HEK293T (cell line): ENCODE results near the gene ANKRD13B.
A peak's percentile ranks its signal among the peaks of the same experiment; 100 is the strongest.

Experiments
- CTCF ChIA-PET: fragments of 350-600 bp; formaldehyde crosslinking; extraction: SDS; loops from one replicate; lab custom pipeline; 2021; ENCODE audit warnings: antibody characterized with exemption, inconsistent platforms; lab: Yijun Ruan, JAX
- POLR2A ChIA-PET: fragments of 350-600 bp; formaldehyde crosslinking; extraction: SDS; loops from one replicate; lab custom pipeline; 2020; ENCODE audit warnings: antibody characterized with exemption, inconsistent platforms; lab: Yijun Ruan, JAX
- DNase-seq: peaks from one replicate; pipeline ENCODE4 v3.0.0; 2012; ENCODE audit warnings: mixed read lengths; ENCODE audit errors: extremely low spot score
- ARNT ChIP-seq: fragments of 450-650 bp; IDR thresholded peaks from 2 replicates; pipeline ENCODE4 v1.6.1; 2017; ENCODE audit warnings: mild to moderate bottlenecking
- BHLHE40 ChIP-seq: fragments of 450-650 bp; IDR thresholded peaks from 2 replicates; pipeline ENCODE4 v1.6.1; 2016; ENCODE audit warnings: mild to moderate bottlenecking, moderate library complexity, borderline replicate concordance
- CTBP1 ChIP-seq: fragments of 450-650 bp; IDR thresholded peaks from 2 replicates; pipeline ENCODE4 v1.6.1; 2016; ENCODE audit warnings: borderline replicate concordance
- ELF4 ChIP-seq: fragments of 450-650 bp; IDR thresholded peaks from 2 replicates; pipeline ENCODE4 v1.6.1; 2017; ENCODE audit warnings: antibody characterized with exemption
- FOXA1 ChIP-seq: fragments of 450-650 bp; IDR thresholded peaks from 2 replicates; pipeline ENCODE4 v1.6.1; 2016; ENCODE audit warnings: mild to moderate bottlenecking
- FOXK2 ChIP-seq: fragments of 450-650 bp; IDR thresholded peaks from 2 replicates; pipeline ENCODE4 v1.6.1; 2016; ENCODE audit warnings: mild to moderate bottlenecking
- FOXM1 ChIP-seq: fragments of 450-650 bp; IDR thresholded peaks from 2 replicates; pipeline ENCODE4 v1.6.1; 2017; ENCODE audit warnings: mild to moderate bottlenecking, borderline replicate concordance
- HDGF ChIP-seq: fragments of 450-650 bp; IDR thresholded peaks from 2 replicates; pipeline ENCODE4 v1.6.1; 2017; ENCODE audit warnings: antibody characterized with exemption, borderline replicate concordance
- L3MBTL2 ChIP-seq: fragments of 450-650 bp; conservative IDR thresholded peaks from 2 replicates; pipeline ENCODE4 v1.6.1; 2016; ENCODE audit warnings: mild to moderate bottlenecking
- LEF1 ChIP-seq: fragments of 450-650 bp; IDR thresholded peaks from 2 replicates; pipeline ENCODE4 v1.6.1; 2017; ENCODE audit warnings: mild to moderate bottlenecking, borderline replicate concordance
- NFRKB ChIP-seq: fragments of 450-650 bp; IDR thresholded peaks from 2 replicates; pipeline ENCODE4 v1.6.1; 2016; ENCODE audit warnings: mild to moderate bottlenecking, moderate library complexity
- SP1 ChIP-seq: fragments of 450-650 bp; IDR thresholded peaks from 2 replicates; pipeline ENCODE4 v1.6.1; 2017
- SUZ12 ChIP-seq: fragments of 450-650 bp; IDR thresholded peaks from 2 replicates; pipeline ENCODE4 v1.6.1; 2016; ENCODE audit warnings: mild to moderate bottlenecking
- TARDBP ChIP-seq: fragments of 450-650 bp; IDR thresholded peaks from 2 replicates; pipeline ENCODE4 v1.6.1; 2016
- ZNF384 ChIP-seq: fragments of 450-650 bp; IDR thresholded peaks from 2 replicates; pipeline ENCODE4 v1.6.1; 2016
- TF ChIP-seq, protein P1 (sequence below): fragments of 450-650 bp; IDR thresholded peaks from 2 replicates; pipeline ENCODE4 v1.6.1; 2016

The ANKRD13B gene

DNA sequence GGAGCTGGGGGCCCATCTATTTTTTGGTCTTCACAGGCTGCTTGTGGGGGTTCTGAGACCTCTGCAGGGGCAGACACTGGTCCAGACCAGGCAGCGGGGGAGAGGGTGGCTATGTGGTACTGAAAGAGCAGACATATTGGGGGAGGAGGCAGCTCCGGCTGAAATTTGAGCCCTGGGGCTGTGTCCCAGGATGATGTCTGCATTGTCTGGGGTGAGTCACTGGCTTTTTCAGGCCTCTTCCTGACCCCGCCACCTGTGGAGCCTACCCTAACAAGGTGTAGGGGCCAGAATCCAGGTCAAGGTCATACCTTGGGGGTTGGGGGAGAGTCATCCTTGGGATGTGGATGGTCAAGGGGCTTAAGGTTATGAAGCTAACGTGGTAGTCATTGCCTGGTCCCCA is 27.3 kb downstream of the ANKRD13B start:
- TF ChIP-seq, protein P1, sequence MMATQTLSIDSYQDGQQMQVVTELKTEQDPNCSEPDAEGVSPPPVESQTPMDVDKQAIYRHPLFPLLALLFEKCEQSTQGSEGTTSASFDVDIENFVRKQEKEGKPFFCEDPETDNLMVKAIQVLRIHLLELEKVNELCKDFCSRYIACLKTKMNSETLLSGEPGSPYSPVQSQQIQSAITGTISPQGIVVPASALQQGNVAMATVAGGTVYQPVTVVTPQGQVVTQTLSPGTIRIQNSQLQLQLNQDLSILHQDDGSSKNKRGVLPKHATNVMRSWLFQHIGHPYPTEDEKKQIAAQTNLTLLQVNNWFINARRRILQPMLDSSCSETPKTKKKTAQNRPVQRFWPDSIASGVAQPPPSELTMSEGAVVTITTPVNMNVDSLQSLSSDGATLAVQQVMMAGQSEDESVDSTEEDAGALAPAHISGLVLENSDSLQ, result no peak
- no peak for TF ChIP-seq FOXK2
- TF ChIP-seq SUZ12, result no peak
- TF ChIP-seq ARNT, result no peak
- TF ChIP-seq BHLHE40, result no peak
- TF ChIP-seq ZNF384, result no peak
- no peak for TF ChIP-seq LEF1
- TF ChIP-seq NFRKB, result no peak
- DNase-seq, result no peak
- POLR2A ChIA-PET, result no interaction called here
- CTCF ChIA-PET, result interaction anchor here (1.0 kb wide), 1 partner anchor 26 kb away, joined by 4 read pairs; no protein-coding TSS in a partner anchor

GRCh38 chr17:29620779-29621500 is 28.0 kb downstream of the ANKRD13B start:
- DNase-seq, result no peak
- ChIA-PET POLR2A (interaction anchor here (0.8 kb wide), 1 partner anchor 10 kb away, joined by 3 read pairs; no protein-coding TSS in a partner anchor), CTCF (interaction anchor here (0.7 to 1.0 kb wide), 2 partner anchors 27 to 310 kb away, joined by 4 read pairs; no protein-coding TSS in a partner anchor)
- TF ChIP-seq ARNT (no peak), L3MBTL2 (no peak), BHLHE40 (no peak), FOXM1 (no peak), FOXA1 (no peak), ELF4 (no peak), FOXK2 (no peak), LEF1 (no peak), SUZ12 (no peak), SP1 (no peak), ZNF384 (no peak), CTBP1 (no peak), TARDBP (no peak), HDGF (no peak)
- TF ChIP-seq, protein P1, result no peak

GRCh38 chr17:29621751-29622194 is 28.8 kb downstream of the ANKRD13B start:
- no peak for DNase-seq
- TF ChIP-seq, protein P1, result no peak
- TF ChIP-seq ELF4 (no peak), L3MBTL2 (no peak), HDGF (no peak), FOXA1 (no peak), ARNT (no peak), LEF1 (no peak), CTBP1 (no peak), ZNF384 (no peak)
- CTCF ChIA-PET, result interaction anchor here (0.7 to 1.4 kb wide), 2 partner anchors 30 to 310 kb away, joined by 3 to 4 read pairs; no protein-coding TSS in a partner anchor
- POLR2A ChIA-PET, result interaction anchor here (0.8 to 2.3 kb wide), 2 partner anchors 11 to 30 kb away, joined by 3 to 16 read pairs; partner anchors contain the start of gene ANKRD13B

DNA sequence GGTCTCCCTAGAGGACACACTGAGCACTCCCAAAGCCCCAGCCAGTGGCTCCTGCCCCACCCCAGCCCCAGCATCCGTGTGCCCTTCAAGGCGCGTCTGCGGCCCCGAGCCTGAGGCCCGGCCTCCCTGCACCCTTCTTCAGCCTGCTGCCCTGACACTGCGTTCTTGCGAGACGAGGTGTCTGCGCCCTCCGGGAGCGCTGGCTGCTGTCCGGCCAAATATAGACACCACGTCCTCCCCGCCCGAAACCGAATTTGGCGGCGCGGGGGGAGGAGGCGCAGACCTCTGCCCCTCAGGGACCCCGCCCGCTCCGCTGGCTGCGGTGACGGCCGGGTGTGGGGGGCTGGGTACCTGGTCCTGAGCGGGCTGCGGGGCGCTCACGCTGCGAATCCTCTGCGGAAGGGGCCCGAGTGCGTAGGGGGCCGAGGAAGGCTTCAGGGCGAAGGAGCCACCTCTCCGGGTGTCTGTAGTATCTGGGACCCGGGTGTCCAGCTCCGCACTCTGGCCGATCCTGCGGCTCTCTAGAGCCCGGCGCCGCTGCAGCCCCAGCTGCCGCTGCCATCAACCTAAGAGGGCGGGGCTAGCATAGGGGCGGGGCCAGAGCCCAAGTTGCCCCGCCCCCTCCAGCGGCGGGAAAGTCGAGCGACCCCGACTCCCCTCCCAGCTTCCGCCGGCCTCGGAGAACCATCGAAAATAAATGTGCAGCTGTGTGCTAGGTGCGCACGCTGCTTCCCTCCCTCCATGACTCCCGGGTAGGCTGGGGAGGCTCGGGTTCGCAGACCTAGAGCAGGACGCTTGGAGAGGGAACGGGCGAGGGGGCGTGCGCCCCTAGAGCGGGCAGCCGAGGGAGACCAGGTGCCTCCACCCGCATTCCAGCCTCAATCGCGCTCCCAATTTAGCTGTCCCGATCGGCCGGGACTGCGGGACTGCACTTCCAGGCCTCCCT is 29.7 kb downstream of the ANKRD13B start, which contains the start of gene CORO6:
Gene CORO6 (minus strand): TSS at position 576 of the 946 bp plus-strand sequence. CDS start 1,491 bp downstream, outside the sequence.
- DNase-seq, result peak; percentile 86
- peak; percentile 76 for TF ChIP-seq L3MBTL2
- TF ChIP-seq ZNF384, result no peak
- ChIA-PET CTCF (interaction anchor here (1.1 to 1.4 kb wide), 2 partner anchors 28 to 31 kb away, joined by 3 read pairs; no protein-coding TSS in a partner anchor), POLR2A (interaction anchor here (0.8 to 2.3 kb wide), 9 partner anchors 14 to 155 kb away, joined by 3 to 16 read pairs (median 4); partner anchors contain the start of gene ANKRD13B)

DNA sequence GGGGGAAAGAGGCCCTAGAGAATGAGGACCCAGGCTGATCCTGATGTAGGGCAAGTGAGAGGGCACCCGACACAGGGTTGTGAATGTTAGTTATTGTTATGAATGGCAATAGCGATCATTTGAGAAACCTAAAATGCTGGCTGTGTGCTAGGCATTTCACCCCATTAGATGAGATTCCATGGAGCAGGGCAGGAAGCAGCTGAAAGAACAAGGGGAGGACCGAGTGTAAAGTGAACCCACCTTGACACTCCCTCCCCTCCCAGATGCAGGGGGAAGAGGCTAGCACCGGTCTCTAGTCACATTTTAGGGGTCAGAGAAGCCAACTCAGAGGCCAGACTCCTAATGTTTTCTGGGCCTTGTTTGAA is 30.3 kb downstream of the ANKRD13B start:
- no peak for TF ChIP-seq FOXA1
- no peak for TF ChIP-seq CTBP1
- TF ChIP-seq FOXM1, result no peak
- no peak for TF ChIP-seq ELF4
- TF ChIP-seq FOXK2, result no peak
- TF ChIP-seq, protein P1, result no peak
- TF ChIP-seq BHLHE40, result no peak
- no peak for TF ChIP-seq TARDBP
- no peak for TF ChIP-seq ZNF384
- no peak for TF ChIP-seq NFRKB
- DNase-seq, result no peak
- CTCF ChIA-PET, result interaction anchor here (0.5 to 1.1 kb wide), 2 partner anchors 29 to 481 kb away, joined by 3 read pairs; no protein-coding TSS in a partner anchor
- POLR2A ChIA-PET, result interaction anchor here (0.8 to 2.3 kb wide), 9 partner anchors 14 to 154 kb away, joined by 3 to 16 read pairs (median 4); partner anchors contain the start of gene ANKRD13B
